WI38 (cell line): Measurements from ENCODE around the gene MYH11.

Experiments
- H3K4me3 ChIP-seq: 2 replicates; pipeline ENCODE4 v1.5.1; 2011; ENCODE audit warnings: low read depth, mild to moderate bottlenecking, control low read depth, low read length
- TF ChIP-seq, protein P1 (sequence below): IDR thresholded peaks from 2 replicates; pipeline ENCODE4 v1.5.1; 2012; ENCODE audit warnings: low read depth, mild to moderate bottlenecking, control low read depth, low read length

MYH11 gene

DNA sequence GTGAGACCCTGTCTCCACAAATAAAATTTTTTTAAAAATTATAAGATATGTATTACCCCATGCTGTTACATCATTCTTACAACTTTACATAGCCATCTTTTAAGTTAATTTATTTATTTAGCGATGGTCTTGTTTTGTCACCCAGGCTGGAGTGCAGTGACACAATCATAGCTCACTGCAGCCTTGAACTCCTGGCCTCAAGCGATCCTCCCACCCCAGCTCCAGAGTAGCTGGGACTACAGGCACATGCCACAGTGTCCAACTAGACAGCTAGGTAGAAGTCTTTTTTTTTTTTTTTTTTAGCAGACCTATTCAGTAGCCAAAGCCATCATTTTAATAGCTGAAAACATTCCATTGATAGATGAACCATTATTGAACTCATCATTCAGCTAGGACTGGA is 114.1 kb downstream of the MYH11 start:
- TF ChIP-seq, protein P1, sequence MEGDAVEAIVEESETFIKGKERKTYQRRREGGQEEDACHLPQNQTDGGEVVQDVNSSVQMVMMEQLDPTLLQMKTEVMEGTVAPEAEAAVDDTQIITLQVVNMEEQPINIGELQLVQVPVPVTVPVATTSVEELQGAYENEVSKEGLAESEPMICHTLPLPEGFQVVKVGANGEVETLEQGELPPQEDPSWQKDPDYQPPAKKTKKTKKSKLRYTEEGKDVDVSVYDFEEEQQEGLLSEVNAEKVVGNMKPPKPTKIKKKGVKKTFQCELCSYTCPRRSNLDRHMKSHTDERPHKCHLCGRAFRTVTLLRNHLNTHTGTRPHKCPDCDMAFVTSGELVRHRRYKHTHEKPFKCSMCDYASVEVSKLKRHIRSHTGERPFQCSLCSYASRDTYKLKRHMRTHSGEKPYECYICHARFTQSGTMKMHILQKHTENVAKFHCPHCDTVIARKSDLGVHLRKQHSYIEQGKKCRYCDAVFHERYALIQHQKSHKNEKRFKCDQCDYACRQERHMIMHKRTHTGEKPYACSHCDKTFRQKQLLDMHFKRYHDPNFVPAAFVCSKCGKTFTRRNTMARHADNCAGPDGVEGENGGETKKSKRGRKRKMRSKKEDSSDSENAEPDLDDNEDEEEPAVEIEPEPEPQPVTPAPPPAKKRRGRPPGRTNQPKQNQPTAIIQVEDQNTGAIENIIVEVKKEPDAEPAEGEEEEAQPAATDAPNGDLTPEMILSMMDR = no peak
- H3K4me3 ChIP-seq = no peak overlapping the region

DNA sequence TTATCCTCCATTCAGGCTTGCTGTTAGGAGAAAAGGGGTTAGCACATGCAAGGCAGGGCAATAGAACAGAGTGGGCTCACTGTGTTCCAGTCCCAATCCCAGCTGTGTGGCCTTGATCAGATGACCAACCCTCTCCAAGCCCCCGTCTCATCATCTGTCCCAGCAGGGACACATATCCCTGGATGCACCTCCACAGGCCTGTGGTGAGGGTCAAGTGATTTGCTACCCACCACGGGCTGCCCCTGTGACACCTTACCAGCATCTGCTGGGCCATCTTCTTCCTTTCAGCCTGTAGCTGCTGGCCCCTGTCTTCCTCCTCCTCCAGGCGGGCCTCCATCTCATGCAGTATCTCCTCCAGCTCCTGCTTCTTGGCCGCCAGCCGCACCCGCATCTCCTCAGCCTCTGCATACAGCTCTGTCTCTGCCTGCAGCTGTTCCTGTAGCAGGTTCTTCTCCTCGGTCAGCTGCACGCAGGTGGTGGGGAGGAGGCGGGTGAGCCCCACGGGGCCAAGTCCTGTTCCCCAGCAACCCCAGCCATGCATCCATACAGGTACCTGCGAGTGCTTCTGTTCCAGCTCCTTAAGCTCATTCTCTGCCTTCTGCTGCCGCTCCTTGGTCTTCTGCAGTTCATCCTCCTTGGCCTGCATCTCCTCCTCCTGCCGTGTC is 115.5 kb downstream of the MYH11 start:
- H3K4me3 ChIP-seq = no peak overlapping the region
- TF ChIP-seq, protein P1 = no peak

DNA sequence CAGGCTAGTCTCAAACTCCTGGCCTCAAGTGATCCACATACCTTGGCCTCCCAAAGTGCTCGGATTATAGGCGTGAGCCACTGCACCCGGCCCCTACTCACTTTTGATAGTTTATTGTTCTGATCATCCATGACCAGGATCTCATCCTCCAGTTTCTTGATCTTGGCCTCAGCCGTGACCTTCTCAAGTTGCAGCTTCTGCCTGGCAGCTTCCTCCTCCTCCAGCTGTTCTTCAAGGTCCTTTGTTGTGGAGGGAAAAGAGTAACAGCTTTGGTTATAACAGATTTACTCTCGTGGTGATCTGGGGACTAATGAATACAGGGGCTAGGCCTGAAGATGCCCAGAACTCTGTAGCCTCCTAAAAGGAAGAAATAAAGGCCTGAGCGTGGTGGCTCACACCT is 116.9 kb downstream of the MYH11 start:
- no peak overlapping the region for H3K4me3 ChIP-seq
- TF ChIP-seq, protein P1 = no peak

DNA sequence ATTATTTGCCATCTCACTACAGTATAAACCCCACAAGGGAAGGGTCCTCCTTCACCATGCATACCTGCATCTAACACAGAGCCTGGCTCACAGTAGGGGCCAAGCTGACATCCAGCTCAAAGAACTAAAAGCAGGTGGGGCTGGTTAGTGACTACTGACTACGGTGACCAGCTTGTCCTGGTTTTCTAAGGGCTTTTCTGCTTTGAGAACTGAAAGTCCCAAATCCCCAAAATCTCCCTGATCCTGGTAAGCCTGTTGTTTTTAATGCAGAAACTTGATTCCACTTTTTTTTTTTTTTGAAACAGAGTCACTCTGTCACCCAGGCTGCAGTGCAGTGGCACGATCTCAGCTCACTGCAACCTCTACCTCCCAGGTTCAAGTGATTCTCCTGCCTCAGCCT is 117.4 kb downstream of the MYH11 start:
- TF ChIP-seq, protein P1 = no peak
- H3K4me3 ChIP-seq = no peak overlapping the region

DNA sequence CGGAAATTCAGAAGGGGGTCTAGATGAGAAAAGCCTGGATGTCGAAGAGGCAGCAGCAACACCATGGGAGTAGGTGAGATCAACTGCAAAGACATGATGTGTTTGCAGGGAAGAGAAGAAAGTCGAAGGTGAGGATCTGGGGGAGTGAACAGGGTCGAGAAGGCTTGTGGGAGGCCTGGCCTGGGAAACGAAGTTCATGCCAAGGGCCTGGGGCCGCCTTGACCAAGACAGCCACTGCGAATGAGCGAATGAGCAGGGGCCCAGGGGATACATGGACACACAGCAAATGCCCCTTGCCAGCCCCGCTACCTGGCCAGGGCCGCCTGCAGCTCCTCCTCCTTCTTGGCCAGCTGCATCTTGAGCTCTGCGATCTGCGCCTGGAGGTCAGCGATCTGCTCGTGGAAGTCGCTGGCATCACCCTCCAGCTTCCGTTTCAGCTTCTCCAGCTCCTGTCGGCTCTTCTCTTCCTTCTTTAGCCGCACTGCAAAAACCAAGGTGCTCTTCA is 119.6 kb downstream of the MYH11 start:
- TF ChIP-seq, protein P1 = no peak
- no peak overlapping the region for H3K4me3 ChIP-seq

DNA sequence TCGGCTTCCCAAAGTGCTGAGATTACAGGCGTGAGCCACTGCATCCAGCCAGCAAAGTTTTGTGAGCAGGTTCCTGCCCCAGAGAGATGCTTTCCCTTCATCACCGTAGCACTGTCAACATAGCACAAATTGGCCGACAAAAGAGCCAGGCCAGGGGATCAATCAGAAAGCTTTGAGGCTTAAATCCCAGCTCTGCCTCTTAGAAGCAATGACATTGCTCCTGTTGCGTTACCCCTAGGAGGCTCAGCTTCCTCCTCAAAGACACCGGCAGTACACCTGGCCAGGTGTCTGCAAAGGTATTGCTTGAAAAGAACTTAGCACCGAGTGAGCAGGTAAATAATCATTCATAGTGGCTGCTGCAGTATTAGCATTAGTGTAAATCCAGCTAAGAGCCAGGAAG is 120.3 kb downstream of the MYH11 start:
- H3K4me3 ChIP-seq = no peak overlapping the region
- TF ChIP-seq, protein P1 = no peak

DNA sequence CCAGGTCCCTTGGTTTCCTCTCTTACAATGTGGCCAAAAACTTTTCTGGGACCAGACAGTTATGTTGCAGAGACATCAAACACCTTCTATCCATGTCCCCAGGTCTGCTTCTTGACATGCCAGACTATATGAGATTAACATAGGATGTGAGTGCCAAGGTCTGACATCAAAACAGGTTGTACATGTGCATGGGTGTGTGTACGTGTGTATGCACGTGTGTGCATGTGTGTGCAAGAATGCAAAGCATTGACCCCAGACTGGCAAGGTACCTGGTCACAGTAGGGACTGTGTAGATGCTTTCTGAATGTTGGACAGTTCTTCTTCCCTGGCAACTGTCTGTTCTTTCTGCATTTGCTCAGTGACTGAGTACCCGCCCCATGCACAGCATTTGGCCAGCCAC is 121.2 kb downstream of the MYH11 start:
- TF ChIP-seq, protein P1 = no peak
- no peak overlapping the region for H3K4me3 ChIP-seq
